GM12801 (cell line): ENCODE results near the gene CDH23.

Source experiments
- CTCF ChIP-seq: IDR thresholded peaks from one replicate; pipeline ENCODE4 v1.5.1; 2011; ENCODE audit warnings: control low read depth; ENCODE audit not compliant: insufficient read length; ENCODE audit errors: extremely low read depth

The CDH23 gene

GRCh38 chr10:71741029-71741428, 344.3 kb downstream of the CDH23 start:
- no peak for TF ChIP-seq CTCF

- no peak for TF ChIP-seq CTCF
Observed at GRCh38 chr10:71741671-71742070, 345.0 kb downstream of the CDH23 start.

GRCh38 chr10:71742301-71743088, 345.8 kb downstream of the CDH23 start:
- no peak for TF ChIP-seq CTCF

GRCh38 chr10:71743089-71743838, 346.5 kb downstream of the CDH23 start:
- TF ChIP-seq CTCF, result no peak

- TF ChIP-seq CTCF, result no peak
Observed at GRCh38 chr10:71743866-71744265, 347.1 kb downstream of the CDH23 start.

GRCh38 chr10:71744897-71745663, 348.4 kb downstream of the CDH23 start:
- TF ChIP-seq CTCF, result no peak

GRCh38 chr10:71745664-71746250, 349.0 kb downstream of the CDH23 start:
- no peak for TF ChIP-seq CTCF
